ENCODE measurements around the gene CAMP. TPM values are rescaled to one million over a fixed set of nuclear protein-coding genes. Genes with fewer than 3 reads are reported as not detected.

The CAMP gene
- total RNA-seq, 1 donor from 2014 or later, result not detected

GRCh38 chr3:48217449-48217848 is 5.8 kb upstream of the CAMP start:
- no peak for DNase-seq (ENCODE audit: low spot score)
- Histone ChIP-seq H3K4me1 (peaks cover 10% of the 10 kb centered on the region), H3K4me2 (no peak overlapping the region), H3K27ac (no peak overlapping the region), H2AFZ (replicated peaks) (no peak overlapping the region), H3K27me3 (no peaks in the 10 kb centered on the region), H4K20me1 (ENCODE audit: low read depth) (no peaks in the 10 kb centered on the region), H3K36me3 (no peaks in the 10 kb centered on the region), H3K79me2 (ENCODE audit: low read depth) (no peaks in the 10 kb centered on the region), H3K9ac (no peak overlapping the region), H3F3A (ENCODE audit: low read depth) (no peaks in the 10 kb centered on the region), H3K4me3 (no peak overlapping the region), H3K9me3 (ENCODE audit: low read depth) (no peaks in the 10 kb centered on the region)
- peaks cover 6% of the 10 kb centered on the region for H3K4me1 Mint-ChIP-seq
- no peak overlapping the region for H3K4me3 Mint-ChIP-seq
- no peak overlapping the region for H3K27ac Mint-ChIP-seq
- no peak for TF ChIP-seq EZH2 (IDR thresholded peaks at IDR 0.05)
- H3K36me3 Mint-ChIP-seq, result no peaks in the 10 kb centered on the region
- H3K9me3 Mint-ChIP-seq, result peaks cover 2% of the 10 kb centered on the region
- peaks cover 7% of the 10 kb centered on the region for H3K27me3 Mint-ChIP-seq (ENCODE audit: insufficient read depth, low read depth)

- Mint-ChIP-seq H3K9me3 (peaks cover 4% of the 10 kb centered on the region), H3K36me3 (no peaks in the 10 kb centered on the region), H3K4me1 (peaks cover 6% of the 10 kb centered on the region), H3K4me3 (no peak overlapping the region), H3K27ac (peak overlapping the region; percentile 39), H3K27me3 (ENCODE audit: insufficient read depth, low read depth) (peaks cover 7% of the 10 kb centered on the region)
- TF ChIP-seq CTCF (IDR thresholded peaks at IDR 0.05), result no peak
- TF ChIP-seq EZH2phosphoT487 (IDR thresholded peaks at IDR 0.05), result no peak
- TF ChIP-seq EZH2 (IDR thresholded peaks at IDR 0.05), result no peak
- H3K4me1 ChIP-seq, result peaks cover 10% of the 10 kb centered on the region
- DNase-seq (ENCODE audit: low spot score), result no peak
- no peaks in the 10 kb centered on the region for H3K36me3 ChIP-seq
- no peaks in the 10 kb centered on the region for H4K20me1 ChIP-seq (ENCODE audit: low read depth)
- H2AFZ ChIP-seq (replicated peaks), result no peak overlapping the region
- H3K9ac ChIP-seq, result no peak overlapping the region
- H3K4me2 ChIP-seq, result no peak overlapping the region
- H3K79me2 ChIP-seq (ENCODE audit: low read depth), result no peaks in the 10 kb centered on the region
- H3K27me3 ChIP-seq, result no peaks in the 10 kb centered on the region
- H3K4me3 ChIP-seq, result no peak overlapping the region
- no peaks in the 10 kb centered on the region for H3F3A ChIP-seq (ENCODE audit: low read depth)
- H3K9me3 ChIP-seq (ENCODE audit: low read depth), result no peaks in the 10 kb centered on the region
- H3K27ac ChIP-seq, result no peak overlapping the region
Observed at GRCh38 chr3:48218537-48218936, 4.8 kb upstream of the CAMP start.

GRCh38 chr3:48219543-48219942 is 3.8 kb upstream of the CAMP start:
- Mint-ChIP-seq H3K9me3 (peaks cover 7% of the 10 kb centered on the region), H3K36me3 (no peaks in the 10 kb centered on the region), H3K4me1 (peaks cover 6% of the 10 kb centered on the region), H3K4me3 (peak overlapping the region; percentile 53), H3K27ac (no peak overlapping the region), H3K27me3 (ENCODE audit: insufficient read depth, low read depth) (peaks cover 8% of the 10 kb centered on the region)
- Histone ChIP-seq H3K4me2 (no peak overlapping the region), H3K9me3 (ENCODE audit: low read depth) (no peaks in the 10 kb centered on the region), H3K4me3 (no peak overlapping the region), H2AFZ (replicated peaks) (no peak overlapping the region), H3K36me3 (no peaks in the 10 kb centered on the region), H4K20me1 (ENCODE audit: low read depth) (no peaks in the 10 kb centered on the region), H3K27me3 (no peaks in the 10 kb centered on the region), H3F3A (ENCODE audit: low read depth) (no peaks in the 10 kb centered on the region), H3K9ac (no peak overlapping the region), H3K27ac (no peak overlapping the region), H3K4me1 (peaks cover 10% of the 10 kb centered on the region), H3K79me2 (ENCODE audit: low read depth) (no peaks in the 10 kb centered on the region)
- TF ChIP-seq EZH2 (IDR thresholded peaks at IDR 0.05), result no peak
- TF ChIP-seq EZH2phosphoT487 (IDR thresholded peaks at IDR 0.05), result no peak
- TF ChIP-seq CTCF (IDR thresholded peaks at IDR 0.05), result no peak
- DNase-seq (ENCODE audit: low spot score), result no peak

- Mint-ChIP-seq H3K4me1 (peaks cover 4% of the 10 kb centered on the region), H3K27ac (no peak overlapping the region), H3K36me3 (no peaks in the 10 kb centered on the region), H3K4me3 (no peak overlapping the region), H3K9me3 (peaks cover 7% of the 10 kb centered on the region), H3K27me3 (ENCODE audit: insufficient read depth, low read depth) (peaks cover 3% of the 10 kb centered on the region)
- TF ChIP-seq EZH2phosphoT487 (IDR thresholded peaks at IDR 0.05), result no peak
- no peak for TF ChIP-seq EZH2 (IDR thresholded peaks at IDR 0.05)
- no peak for TF ChIP-seq CTCF (IDR thresholded peaks at IDR 0.05)
- no peak for DNase-seq (ENCODE audit: low spot score)
- no peaks in the 10 kb centered on the region for H3F3A ChIP-seq (ENCODE audit: low read depth)
- no peaks in the 10 kb centered on the region for H3K27me3 ChIP-seq
- no peak overlapping the region for H3K9ac ChIP-seq
- H3K9me3 ChIP-seq (ENCODE audit: low read depth), result no peaks in the 10 kb centered on the region
- H2AFZ ChIP-seq (replicated peaks), result no peak overlapping the region
- H3K27ac ChIP-seq, result no peak overlapping the region
- no peak overlapping the region for H3K4me3 ChIP-seq
- no peaks in the 10 kb centered on the region for H3K36me3 ChIP-seq
- H4K20me1 ChIP-seq (ENCODE audit: low read depth), result no peaks in the 10 kb centered on the region
- H3K79me2 ChIP-seq (ENCODE audit: low read depth), result no peaks in the 10 kb centered on the region
- peaks cover 5% of the 10 kb centered on the region for H3K4me1 ChIP-seq
- no peak overlapping the region for H3K4me2 ChIP-seq
Observed at GRCh38 chr3:48220746-48221145, 2.5 kb upstream of the CAMP start.
